ENCODE measurements around the gene NUDCD2. TPM values are rescaled to one million over a fixed set of nuclear protein-coding genes. Genes with fewer than 3 reads are reported as not detected.
"Not testable (repeated sequence)": the region's sequence is repeated elsewhere in the genome, so short reads cannot be mapped to it uniquely, and the experiment has no call there.

Gene NUDCD2
- total RNA-seq, 6 experiments from 2014 or later: 2.0 to 16.9 (median 11.8) TPM

DNA sequence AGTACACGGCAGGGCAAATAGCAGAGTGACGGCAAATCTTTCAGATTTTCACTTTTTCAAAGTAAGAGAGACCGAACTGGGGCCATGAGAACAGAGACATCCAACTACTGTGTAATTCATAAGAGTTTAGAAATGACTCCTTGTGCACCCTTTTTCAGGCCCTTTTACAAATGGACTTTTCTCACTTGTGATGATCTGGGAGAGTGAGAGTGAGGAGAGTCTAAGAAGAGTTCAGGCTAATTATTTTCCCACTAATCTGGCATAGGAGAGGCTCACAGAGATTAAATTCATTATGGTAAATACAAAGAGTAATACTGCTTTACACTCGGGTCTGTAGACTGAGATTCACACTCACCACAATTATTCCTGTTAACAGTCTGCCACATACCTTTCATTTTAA, 23.4 kb downstream of the NUDCD2 start:
- intact Hi-C loops (cut with DNase I): no loop called here
- no peak for TF ChIP-seq POLR2A (IDR thresholded peaks at IDR 0.05)
- TF ChIP-seq, protein P1, sequence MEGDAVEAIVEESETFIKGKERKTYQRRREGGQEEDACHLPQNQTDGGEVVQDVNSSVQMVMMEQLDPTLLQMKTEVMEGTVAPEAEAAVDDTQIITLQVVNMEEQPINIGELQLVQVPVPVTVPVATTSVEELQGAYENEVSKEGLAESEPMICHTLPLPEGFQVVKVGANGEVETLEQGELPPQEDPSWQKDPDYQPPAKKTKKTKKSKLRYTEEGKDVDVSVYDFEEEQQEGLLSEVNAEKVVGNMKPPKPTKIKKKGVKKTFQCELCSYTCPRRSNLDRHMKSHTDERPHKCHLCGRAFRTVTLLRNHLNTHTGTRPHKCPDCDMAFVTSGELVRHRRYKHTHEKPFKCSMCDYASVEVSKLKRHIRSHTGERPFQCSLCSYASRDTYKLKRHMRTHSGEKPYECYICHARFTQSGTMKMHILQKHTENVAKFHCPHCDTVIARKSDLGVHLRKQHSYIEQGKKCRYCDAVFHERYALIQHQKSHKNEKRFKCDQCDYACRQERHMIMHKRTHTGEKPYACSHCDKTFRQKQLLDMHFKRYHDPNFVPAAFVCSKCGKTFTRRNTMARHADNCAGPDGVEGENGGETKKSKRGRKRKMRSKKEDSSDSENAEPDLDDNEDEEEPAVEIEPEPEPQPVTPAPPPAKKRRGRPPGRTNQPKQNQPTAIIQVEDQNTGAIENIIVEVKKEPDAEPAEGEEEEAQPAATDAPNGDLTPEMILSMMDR (IDR thresholded peaks at IDR 0.05): no peak
- WGBS (ENCODE audit: insufficient coverage, low coverage, low lambda C conversion rate, missing lambda C conversion rate): 17% methylated on average over 4 of the region's 4 CpGs
- no peak for DNase-seq
- peak overlapping the region; percentile 75 to 98 (median 93) for H3K27ac ChIP-seq
- H3K27me3 ChIP-seq: no peaks in the 10 kb centered on the region
- peaks cover 0 to 11% (median under 1%) of the 10 kb centered on the region in 4 donors for H3K36me3 ChIP-seq
- peak overlapping the region; percentile 35 to 85 (median 74) for H3K4me3 ChIP-seq
- no peaks in the 10 kb centered on the region for H3K9me3 ChIP-seq
- peaks cover 0 to 57% (median 21%) of the 10 kb centered on the region in 4 donors for H3K4me1 ChIP-seq
- ATAC-seq: no peak

GRCh38 chr5:163434401-163434866, 25.5 kb downstream of the NUDCD2 start:
- ATAC-seq: peak in 1 of 4 donors; percentile 31
- no peaks in the 10 kb centered on the region for H3K27me3 ChIP-seq
- intact Hi-C loops (cut with DNase I): no loop called here
- no peak overlapping the region for H3K4me3 ChIP-seq
- H3K36me3 ChIP-seq: no peaks in the 10 kb centered on the region
- H3K9me3 ChIP-seq: no peaks in the 10 kb centered on the region
- peaks cover 0 to 46% (median 17%) of the 10 kb centered on the region in 4 donors for H3K4me1 ChIP-seq
- no peak for TF ChIP-seq POLR2A (IDR thresholded peaks at IDR 0.05)
- TF ChIP-seq, protein P1 (IDR thresholded peaks at IDR 0.05): no peak
- WGBS (ENCODE audit: insufficient coverage, low coverage, low lambda C conversion rate, missing lambda C conversion rate): 38% methylated on average over 3 of the region's 3 CpGs
- peak overlapping the region in 2 of 3 donors; percentile 55 to 91 for H3K27ac ChIP-seq
- DNase-seq: no peak

- intact Hi-C loops (cut with DNase I): no loop called here
- Histone ChIP-seq H3K36me3 (no peaks in the 10 kb centered on the region), H3K27me3 (no peaks in the 10 kb centered on the region), H3K9me3 (no peaks in the 10 kb centered on the region), H3K4me3 (no peak overlapping the region), H3K4me1 (peaks cover 0 to 44% (median 17%) of the 10 kb centered on the region in 4 donors), H3K27ac (peak overlapping the region in 2 of 3 donors; percentile 69 to 91)
- ATAC-seq: peak; percentile 29 to 50 (median 40)
- no peak for TF ChIP-seq POLR2A (IDR thresholded peaks at IDR 0.05)
- DNase-seq: peak in 1 of 3 donors; percentile 68
- WGBS (ENCODE audit: insufficient coverage, low coverage, low lambda C conversion rate, missing lambda C conversion rate): 7% methylated on average over 5 of the region's 5 CpGs
These were observed 26.6 kb downstream of the NUDCD2 start for GRCh38 chr5:163433271-163433670.

GRCh38 chr5:163432544-163432943, 27.4 kb downstream of the NUDCD2 start:
- ATAC-seq (peak; percentile 1 to 28 (median 10)), DNase-seq (no peak)
- Histone ChIP-seq H3K27me3 (no peaks in the 10 kb centered on the region), H3K36me3 (no peaks in the 10 kb centered on the region), H3K4me1 (peaks cover 0 to 44% (median 17%) of the 10 kb centered on the region in 4 donors), H3K27ac (peak overlapping the region in 2 of 3 donors; percentile 69 to 91), H3K4me3 (no peak overlapping the region), H3K9me3 (no peaks in the 10 kb centered on the region)
- 29% methylated on average over 1 of the region's 1 CpG for WGBS (ENCODE audit: insufficient coverage, low coverage, low lambda C conversion rate, missing lambda C conversion rate)
- intact Hi-C loops (cut with DNase I): no loop called here
- TF ChIP-seq, protein P1 (IDR thresholded peaks at IDR 0.05): no peak
- no peak for TF ChIP-seq POLR2A (IDR thresholded peaks at IDR 0.05)

DNA sequence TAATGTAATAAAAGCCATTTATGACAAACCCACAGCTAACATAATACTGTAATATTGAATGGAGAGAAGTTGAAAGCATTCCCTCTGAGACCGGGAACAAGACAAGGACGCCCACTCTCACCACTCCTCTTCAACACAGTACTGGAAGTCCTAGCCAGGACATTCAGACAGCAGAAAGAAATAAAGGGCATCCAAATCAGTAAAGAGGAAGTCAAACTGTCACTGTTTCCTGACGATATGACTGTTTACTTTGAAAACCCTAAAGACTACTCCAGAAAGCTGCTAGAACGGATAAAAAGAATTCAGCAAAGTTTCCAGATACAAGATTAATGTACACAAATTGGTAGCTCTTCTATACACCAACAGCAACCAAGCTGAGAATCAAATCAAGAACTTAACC, 33.8 kb downstream of the NUDCD2 start:
- 35% methylated on average over 4 of the region's 4 CpGs for WGBS (ENCODE audit: insufficient coverage, low coverage, low lambda C conversion rate, missing lambda C conversion rate)
- ATAC-seq: not testable (repeated sequence)

More for the DNA sequence above, 33.8 kb downstream of the NUDCD2 start:
- H3K36me3 ChIP-seq; DNase-seq; intact Hi-C loops (cut with DNase I); H3K27ac ChIP-seq; H3K4me3 ChIP-seq; H3K4me1 ChIP-seq; H3K9me3 ChIP-seq; H3K27me3 ChIP-seq: not testable (repeated sequence)

Data from right lobe of liver (tissue), 6 donors.